Esophagus squamous epithelium (tissue), 5 donors: ENCODE data around the gene SLC15A4. TPM values are rescaled to one million over a fixed set of nuclear protein-coding genes. Genes with fewer than 3 reads are reported as not detected.

Experiments
- DNase-seq: peaks from one replicate; lab custom pipeline; 2025; lab: John Stamatoyannopoulos, UW
- H3K27ac ChIP-seq, 4 donors: fragments of 200-600 bp; sonication (generic); one replicate each; pipeline ENCODE4 v1.5.1; 2016 to 2019; ENCODE audit warnings: mild to moderate bottlenecking in 1 of 4
- H3K27me3 ChIP-seq, 4 donors: fragments of 200-600 bp; sonication (generic); 1 replicate in 3 of 4; 2 replicates in 1 of 4; pipeline versions ENCODE4 v1.5.1 to v1.6.0; 2017 to 2021; ENCODE audit warnings: antibody characterized with exemption in 1 of 4
- H3K36me3 ChIP-seq, 3 donors: fragments of 200-600 bp; sonication (generic); one replicate each; pipeline ENCODE4 v1.5.1; 2016 to 2019
- H3K4me1 ChIP-seq, 3 donors: fragments of 200-600 bp; sonication (generic); one replicate each; pipeline ENCODE4 v1.5.1; 2017 to 2019
- H3K4me3 ChIP-seq, 4 donors: fragments of 200-600 bp; sonication (generic); 1 replicate in 3 of 4; 2 replicates in 1 of 4; pipeline ENCODE4 v1.5.1; 2016 to 2019; ENCODE audit warnings: mild to moderate bottlenecking in 2 of 4, moderate library complexity in 1 of 4
- H3K9me3 ChIP-seq, 3 donors: fragments of 200-600 bp; sonication (generic); one replicate each; pipeline ENCODE4 v1.5.1; 2016 to 2019
- POLR2A ChIP-seq, 4 donors: fragments of 450-650 bp; IDR thresholded peaks; one replicate each; pipeline ENCODE4 v1.6.1; 2017; ENCODE audit warnings: antibody characterized with exemption in 4 of 4, mild to moderate bottlenecking in 4 of 4, moderate library complexity in 3 of 4
- WGBS, 2 donors: methylation state at CpG; one replicate each; pipeline ENCODE4 v1.1.5; 2018; 5-methylcytosine and 5-hydroxymethylcytosine counted together
- intact Hi-C: fragments of 100-400 bp; cut with DNase I; formaldehyde crosslinking; loops from one replicate; pipeline ENCODE4 v1.15.0; 2022
- total RNA-seq, 4 donors: library from RNA; depleted of rRNA; stranded (reverse); fragments of >200 nt; gene quantifications; one replicate each; pipeline ENCODE4 v1.1.0, GENCODE V29; 2016
- TF ChIP-seq, protein P1 (sequence below), 6 experiments: fragments of 450-650 bp in 4 of 6; fragments of 200-600 bp in 2 of 6; sonication (generic) in 2 of 6; IDR thresholded peaks; one replicate each; pipeline ENCODE4 v1.5.1; 2016 to 2019; ENCODE audit warnings: antibody characterized with exemption in 6 of 6, mild to moderate bottlenecking in 4 of 6, moderate library complexity in 4 of 6
- donor health status: DM: yes; HTN: yes; CAD: no.

The SLC15A4 gene
- total RNA-seq, 4 donors from 2014 or later = 13.5 to 38.1 (median 26.8) TPM

DNA sequence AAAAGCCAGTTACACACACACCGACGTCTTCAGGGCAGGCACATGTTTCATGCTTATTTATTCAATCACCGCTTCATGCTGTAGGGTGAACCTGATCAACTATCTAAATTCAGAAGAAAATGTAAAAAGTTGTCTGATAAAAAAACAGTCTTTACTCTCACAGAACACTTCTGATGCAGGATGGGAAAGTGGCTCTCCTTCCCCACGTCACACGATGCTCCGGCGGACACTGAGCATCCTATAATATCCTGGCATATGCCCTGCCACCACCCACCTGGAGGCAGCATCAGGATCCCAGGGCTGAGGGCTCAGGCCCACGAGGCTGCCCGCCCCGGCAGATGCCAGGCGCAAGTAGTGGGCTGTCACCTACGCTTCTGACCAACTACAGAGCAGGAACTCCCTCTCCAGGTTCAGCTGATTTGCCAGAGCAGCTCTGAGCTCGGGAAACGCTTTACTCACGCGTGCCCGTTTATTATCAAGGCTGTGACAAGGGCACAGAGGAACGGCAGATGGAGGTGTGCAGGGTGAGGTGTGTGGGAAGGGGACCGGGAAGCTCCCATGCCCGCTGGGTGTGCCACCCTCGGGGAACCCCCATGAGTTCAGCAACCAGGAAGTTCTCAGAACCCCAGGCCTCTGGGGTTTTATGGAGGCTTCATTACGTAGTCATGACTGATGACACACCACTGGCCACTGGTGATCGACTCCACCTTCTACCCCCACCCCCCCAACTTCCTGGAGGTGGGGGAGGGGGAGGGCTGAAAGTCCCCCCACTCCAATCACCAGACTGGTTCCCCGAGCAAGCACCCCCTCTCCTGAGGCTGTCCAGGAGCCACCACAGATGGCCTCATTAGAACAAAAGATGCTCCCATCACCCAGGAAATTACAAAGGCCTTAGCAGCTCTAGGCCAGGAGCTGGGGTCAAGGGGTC lies 32.1 kb downstream of the SLC15A4 start:
- intact Hi-C loops = no loop called here
- H3K36me3 ChIP-seq = peaks cover 4 to 62% (median 21%) of the 10 kb centered on the region in 3 donors
- H3K4me1 ChIP-seq = peaks cover 0 to 19% (median 0%) of the 10 kb centered on the region in 3 donors
- TF ChIP-seq POLR2A (IDR thresholded peaks at IDR 0.05) = no peak
- TF ChIP-seq, protein P1, sequence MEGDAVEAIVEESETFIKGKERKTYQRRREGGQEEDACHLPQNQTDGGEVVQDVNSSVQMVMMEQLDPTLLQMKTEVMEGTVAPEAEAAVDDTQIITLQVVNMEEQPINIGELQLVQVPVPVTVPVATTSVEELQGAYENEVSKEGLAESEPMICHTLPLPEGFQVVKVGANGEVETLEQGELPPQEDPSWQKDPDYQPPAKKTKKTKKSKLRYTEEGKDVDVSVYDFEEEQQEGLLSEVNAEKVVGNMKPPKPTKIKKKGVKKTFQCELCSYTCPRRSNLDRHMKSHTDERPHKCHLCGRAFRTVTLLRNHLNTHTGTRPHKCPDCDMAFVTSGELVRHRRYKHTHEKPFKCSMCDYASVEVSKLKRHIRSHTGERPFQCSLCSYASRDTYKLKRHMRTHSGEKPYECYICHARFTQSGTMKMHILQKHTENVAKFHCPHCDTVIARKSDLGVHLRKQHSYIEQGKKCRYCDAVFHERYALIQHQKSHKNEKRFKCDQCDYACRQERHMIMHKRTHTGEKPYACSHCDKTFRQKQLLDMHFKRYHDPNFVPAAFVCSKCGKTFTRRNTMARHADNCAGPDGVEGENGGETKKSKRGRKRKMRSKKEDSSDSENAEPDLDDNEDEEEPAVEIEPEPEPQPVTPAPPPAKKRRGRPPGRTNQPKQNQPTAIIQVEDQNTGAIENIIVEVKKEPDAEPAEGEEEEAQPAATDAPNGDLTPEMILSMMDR (IDR thresholded peaks at IDR 0.05) = no peak
- DNase-seq = no peak
- H3K27me3 ChIP-seq = no peaks in the 10 kb centered on the region
- H3K27ac ChIP-seq = no peak overlapping the region
- no peak overlapping the region for H3K4me3 ChIP-seq
- H3K9me3 ChIP-seq = no peaks in the 10 kb centered on the region
- WGBS, 2 donors = 76 to 85% methylated on average over 12 to 23 of the region's 24 CpGs

GRCh38 chr12:128790653-128791373 lies 32.9 kb downstream of the SLC15A4 start:
- TF ChIP-seq POLR2A (IDR thresholded peaks at IDR 0.05) = no peak
- TF ChIP-seq, protein P1 (IDR thresholded peaks at IDR 0.05) = no peak
- intact Hi-C loops = no loop called here

DNA sequence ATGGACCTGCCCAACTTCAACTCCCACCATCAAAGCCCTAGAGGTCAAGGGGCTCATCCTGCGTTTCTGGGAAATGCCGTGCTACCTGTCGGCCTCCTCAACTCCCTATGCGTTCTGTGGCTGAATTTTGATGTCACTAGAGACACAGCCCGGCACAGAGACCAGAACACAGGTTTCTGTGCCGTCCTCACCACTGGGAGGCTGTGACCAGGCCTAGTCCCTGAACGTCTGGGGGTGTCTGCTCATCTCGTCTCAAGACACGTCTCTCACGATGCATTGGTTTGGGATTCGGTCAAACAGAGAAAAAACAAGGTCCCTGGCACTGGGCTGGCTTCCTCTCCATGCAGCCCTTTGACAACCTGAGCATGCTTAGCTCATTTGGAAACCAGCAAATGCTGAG lies 33.5 kb downstream of the SLC15A4 start:
- H3K27ac ChIP-seq = no peak overlapping the region
- intact Hi-C loops = no loop called here
- H3K4me3 ChIP-seq = no peak overlapping the region
- no peaks in the 10 kb centered on the region for H3K9me3 ChIP-seq
- 77 to 82% methylated on average over 6 to 9 of the region's 11 CpGs for WGBS, 2 donors
- peaks cover 0 to 47% (median 14%) of the 10 kb centered on the region in 3 donors for H3K36me3 ChIP-seq
- no peak for TF ChIP-seq POLR2A (IDR thresholded peaks at IDR 0.05)
- TF ChIP-seq, protein P1 (IDR thresholded peaks at IDR 0.05) = no peak
- DNase-seq = no peak
- peaks cover 0 to 17% (median 0%) of the 10 kb centered on the region in 3 donors for H3K4me1 ChIP-seq
- no peaks in the 10 kb centered on the region for H3K27me3 ChIP-seq

More at GRCh38 chr12:128790653-128791373, 32.9 kb downstream of the SLC15A4 start:
- no peak for DNase-seq
- Histone ChIP-seq H3K4me3 (no peak overlapping the region), H3K36me3 (peaks cover 3 to 53% (median 17%) of the 10 kb centered on the region in 3 donors), H3K27ac (no peak overlapping the region), H3K9me3 (no peaks in the 10 kb centered on the region), H3K4me1 (peaks cover 0 to 19% (median 0%) of the 10 kb centered on the region in 3 donors), H3K27me3 (no peaks in the 10 kb centered on the region)
- 79 to 87% methylated on average over 7 to 10 of the region's 15 CpGs for WGBS, 2 donors

- Histone ChIP-seq H3K27me3 (no peaks in the 10 kb centered on the region), H3K4me3 (no peak overlapping the region), H3K36me3 (peaks cover 0 to 40% (median 9%) of the 10 kb centered on the region in 3 donors), H3K4me1 (peaks cover 0 to 9% (median 0%) of the 10 kb centered on the region in 3 donors), H3K27ac (no peak overlapping the region), H3K9me3 (no peaks in the 10 kb centered on the region)
- 57 to 61% methylated on average over 12 of the region's 12 CpGs for WGBS, 2 donors
- intact Hi-C loops = no loop called here
- no peak for TF ChIP-seq POLR2A (IDR thresholded peaks at IDR 0.05)
- TF ChIP-seq, protein P1 (IDR thresholded peaks at IDR 0.05) = no peak
- DNase-seq = no peak
Observed at GRCh38 chr12:128789356-128789929, 34.3 kb downstream of the SLC15A4 start.
